ENCODE results near the gene C1QA.

Gene C1QA

DNA sequence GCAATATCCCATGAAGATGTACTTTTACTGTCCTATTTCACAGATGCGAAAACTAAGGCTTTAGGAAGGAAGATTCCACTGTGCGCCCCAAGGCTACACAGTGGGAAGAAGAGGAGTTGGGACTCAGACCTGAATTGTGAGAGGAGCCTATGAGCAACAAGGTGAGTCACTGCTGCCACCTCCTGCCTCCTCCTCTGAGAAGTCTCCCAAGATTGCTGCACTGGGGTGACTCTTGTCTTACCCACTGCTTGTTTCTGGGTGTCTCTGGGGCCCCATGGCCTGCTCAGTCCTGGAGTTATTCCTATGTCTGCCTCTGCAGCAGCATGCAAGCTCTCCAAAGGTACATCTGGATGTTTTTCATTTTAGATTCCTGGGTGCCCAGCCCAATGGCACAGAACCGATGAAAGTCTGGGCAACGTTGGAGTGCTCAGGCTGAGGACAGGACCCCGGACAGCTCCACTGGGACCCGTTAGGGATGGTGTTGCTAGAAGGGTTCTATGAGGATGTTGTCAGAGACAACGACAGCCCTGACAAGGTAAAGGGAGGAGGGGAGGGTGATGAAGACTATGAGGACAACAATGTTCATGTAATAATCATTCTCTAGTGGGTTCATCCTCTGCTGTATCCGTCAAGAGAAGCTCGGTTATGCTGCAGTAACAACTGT lies 11.0 kb upstream of the C1QA start:
- H3K4me1 ChIP-seq: peaks cover under 1% of the 10 kb centered on the region
- H3K27me3 ChIP-seq: no peaks in the 10 kb centered on the region
- TF ChIP-seq Cebpa-rat (IDR thresholded peaks at IDR 0.05): no peak
- no peaks in the 10 kb centered on the region for H4K20me1 ChIP-seq
- no peak overlapping the region for H3K9ac ChIP-seq
- no peaks in the 10 kb centered on the region for H3K9me3 ChIP-seq
- no peak overlapping the region for H3K4me2 ChIP-seq
- no peaks in the 10 kb centered on the region for H3K36me3 ChIP-seq
- no peak overlapping the region for H3K27ac ChIP-seq
- H3K4me3 ChIP-seq: no peak overlapping the region

DNA sequence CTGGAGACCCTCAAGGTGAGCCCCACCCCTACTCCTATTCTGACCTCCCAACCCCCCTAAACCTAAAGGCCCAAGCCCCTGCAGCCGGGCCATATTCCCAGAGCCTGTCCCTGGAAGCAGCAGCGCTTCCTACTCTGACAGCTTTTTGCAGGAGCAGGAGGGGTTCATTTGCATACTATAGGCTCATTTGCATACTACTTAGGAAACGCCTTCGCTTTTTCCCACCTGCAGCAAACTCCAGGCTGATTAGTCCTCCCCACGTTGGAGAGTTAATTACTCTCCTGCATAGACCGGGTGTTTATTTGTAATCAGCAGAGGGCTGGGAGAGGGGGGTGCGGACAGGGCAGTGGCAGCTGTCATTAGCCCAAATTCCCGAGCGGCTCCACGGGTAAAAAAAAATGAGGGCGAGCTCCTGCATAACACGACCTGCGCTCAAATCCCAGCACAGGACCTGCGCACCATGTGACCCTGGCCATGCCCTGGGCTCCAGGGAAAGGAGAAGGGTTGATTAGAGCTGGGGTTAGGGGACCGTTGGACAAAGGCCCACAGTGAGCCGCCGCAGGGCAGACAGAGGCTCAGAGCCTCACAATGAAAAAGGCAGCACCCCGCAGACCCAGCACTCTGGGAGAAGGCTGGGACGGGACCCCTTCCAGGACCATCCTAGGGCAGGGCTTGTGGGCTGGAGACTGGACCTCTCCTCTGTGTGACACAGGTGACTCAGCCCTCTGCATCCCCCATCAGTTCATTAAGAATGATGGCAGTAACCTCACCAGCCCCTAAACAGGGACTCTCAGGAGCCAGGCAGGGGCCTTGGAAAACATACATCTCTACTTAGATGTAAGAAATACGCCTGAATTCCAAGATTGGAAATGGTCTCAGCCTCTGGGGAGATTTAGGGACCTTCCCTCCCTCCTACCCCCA lies 9.9 kb upstream of the C1QA start:
- Histone ChIP-seq H3K4me3 (no peak overlapping the region), H3K9ac (no peak overlapping the region), H4K20me1 (no peaks in the 10 kb centered on the region), H3K4me1 (no peaks in the 10 kb centered on the region), H3K27me3 (no peaks in the 10 kb centered on the region), H3K9me3 (no peaks in the 10 kb centered on the region), H3K4me2 (no peak overlapping the region), H3K27ac (no peak overlapping the region), H3K36me3 (no peaks in the 10 kb centered on the region)
- TF ChIP-seq Cebpa-rat (IDR thresholded peaks at IDR 0.05): no peak

- H3K27ac ChIP-seq: no peak overlapping the region
- no peak overlapping the region for H3K9ac ChIP-seq
- no peak overlapping the region for H3K4me3 ChIP-seq
- H3K36me3 ChIP-seq: no peaks in the 10 kb centered on the region
- H3K9me3 ChIP-seq: no peaks in the 10 kb centered on the region
- no peaks in the 10 kb centered on the region for H3K27me3 ChIP-seq
- no peak overlapping the region for H3K4me2 ChIP-seq
- no peaks in the 10 kb centered on the region for H4K20me1 ChIP-seq
- TF ChIP-seq Cebpa-rat (IDR thresholded peaks at IDR 0.05): no peak
- H3K4me1 ChIP-seq: no peaks in the 10 kb centered on the region
Observed at GRCh38 chr1:22627331-22627730, 9.1 kb upstream of the C1QA start.

GRCh38 chr1:22628698-22629444 lies 7.6 kb upstream of the C1QA start:
- Histone ChIP-seq H3K27me3 (no peaks in the 10 kb centered on the region), H3K4me1 (peaks cover 7% of the 10 kb centered on the region), H3K4me3 (no peak overlapping the region), H3K4me2 (no peak overlapping the region), H3K36me3 (no peaks in the 10 kb centered on the region), H3K9me3 (no peaks in the 10 kb centered on the region), H3K9ac (no peak overlapping the region), H3K27ac (no peak overlapping the region), H4K20me1 (no peaks in the 10 kb centered on the region)
- no peak for TF ChIP-seq Cebpa-rat (IDR thresholded peaks at IDR 0.05)

- no peaks in the 10 kb centered on the region for H3K27me3 ChIP-seq
Observed at GRCh38 chr1:22629886-22630285, 6.5 kb upstream of the C1QA start.

DNA sequence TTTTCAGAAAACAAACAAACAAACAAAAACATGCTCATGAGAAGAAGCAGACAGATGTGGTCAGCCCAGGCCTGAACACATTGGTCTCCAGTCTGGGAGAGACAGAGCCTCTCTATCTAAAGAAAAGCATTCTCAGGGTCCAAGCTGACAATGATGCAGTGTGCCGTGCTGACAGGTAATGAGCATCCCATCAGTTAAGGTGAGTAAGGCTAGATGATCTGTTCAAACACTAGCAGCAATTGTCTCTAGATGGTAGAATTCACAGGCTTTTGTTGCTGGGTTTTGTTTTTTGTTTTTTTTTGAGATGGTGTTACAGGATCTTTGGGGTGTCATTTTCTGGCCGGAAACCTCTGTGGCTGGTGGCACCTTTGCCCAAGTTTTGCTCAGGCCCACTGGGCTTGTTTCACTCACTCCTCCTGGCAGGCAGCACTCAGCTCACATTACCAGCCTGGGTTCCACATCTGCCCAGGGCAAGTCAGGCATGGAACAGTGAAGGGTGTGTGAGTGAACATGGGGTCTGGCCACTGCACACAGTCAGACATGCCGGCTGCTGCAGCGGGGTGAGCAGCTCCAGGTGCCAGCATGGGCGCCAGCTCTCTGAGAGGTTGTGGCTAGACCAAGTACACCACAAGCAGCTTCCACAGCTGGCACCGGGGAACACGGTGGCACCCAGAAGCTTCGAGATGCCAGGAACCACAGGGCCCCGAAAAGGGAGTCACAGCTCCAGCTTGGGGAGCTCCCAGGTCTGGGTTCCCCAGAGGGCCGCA lies 2.5 kb upstream of the C1QA start:
- H3K36me3 ChIP-seq: no peaks in the 10 kb centered on the region
- H3K4me1 ChIP-seq: peaks cover 49% of the 10 kb centered on the region
- no peaks in the 10 kb centered on the region for H4K20me1 ChIP-seq
- no peaks in the 10 kb centered on the region for H3K27me3 ChIP-seq
- no peak for TF ChIP-seq Cebpa-rat (IDR thresholded peaks at IDR 0.05)
- H3K9me3 ChIP-seq: peaks cover 12% of the 10 kb centered on the region
- H3K27ac ChIP-seq: no peak overlapping the region
- no peak overlapping the region for H3K4me3 ChIP-seq
- H3K4me2 ChIP-seq: peak overlapping the region; percentile 78
- no peak overlapping the region for H3K9ac ChIP-seq

More at GRCh38 chr1:22629886-22630285, 6.5 kb upstream of the C1QA start:
- no peak for TF ChIP-seq Cebpa-rat (IDR thresholded peaks at IDR 0.05)
- Histone ChIP-seq H3K36me3 (no peaks in the 10 kb centered on the region), H3K9ac (no peak overlapping the region), H3K9me3 (peaks cover 7% of the 10 kb centered on the region), H3K4me2 (no peak overlapping the region), H4K20me1 (no peaks in the 10 kb centered on the region), H3K4me1 (peaks cover 17% of the 10 kb centered on the region), H3K27ac (no peak overlapping the region), H3K4me3 (no peak overlapping the region)

DNA sequence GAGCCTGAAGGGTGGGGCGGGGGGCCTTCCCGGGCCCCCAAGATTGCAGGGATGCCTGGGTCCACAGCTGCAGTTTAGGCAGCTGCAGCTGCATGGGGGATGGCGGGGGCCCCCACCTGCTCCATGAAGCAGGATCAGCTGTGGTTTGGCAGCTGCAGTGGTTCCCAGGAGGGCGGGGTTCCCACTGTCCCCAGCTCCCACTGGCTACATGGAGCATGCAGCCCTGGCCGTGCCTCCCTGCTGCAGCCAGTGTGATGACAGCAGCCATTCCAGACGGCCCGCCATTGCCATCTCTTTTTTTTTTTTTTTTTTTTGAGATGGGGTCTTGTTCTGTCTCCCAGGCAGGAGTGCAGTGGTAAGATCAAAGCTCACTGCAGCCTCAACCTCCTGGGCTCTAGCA lies 992 bp upstream of the C1QA start:
- TF ChIP-seq Cebpa-rat (IDR thresholded peaks at IDR 0.05): no peak
- H3K4me3 ChIP-seq: no peak overlapping the region

GRCh38 chr1:22636927-22637326 lies 499 bp downstream of the C1QA start:
- Histone ChIP-seq H3K4me2 (peak overlapping the region; percentile 78), H3K27ac (peak overlapping the region; percentile 57), H3K9ac (no peak overlapping the region), H3K36me3 (no peaks in the 10 kb centered on the region), H3K4me1 (peaks cover 59% of the 10 kb centered on the region), H4K20me1 (no peaks in the 10 kb centered on the region), H3K27me3 (no peaks in the 10 kb centered on the region), H3K4me3 (no peak overlapping the region), H3K9me3 (peaks cover 12% of the 10 kb centered on the region)
- no peak for TF ChIP-seq Cebpa-rat (IDR thresholded peaks at IDR 0.05)

More for the DNA sequence above, 992 bp upstream of the C1QA start:
- Histone ChIP-seq H3K9me3 (peaks cover 12% of the 10 kb centered on the region), H3K36me3 (no peaks in the 10 kb centered on the region), H4K20me1 (no peaks in the 10 kb centered on the region), H3K27ac (0 out of 2 replicates have a peak overlapping the region, but pooled peaks have one; percentile 9), H3K27me3 (no peaks in the 10 kb centered on the region), H3K4me1 (peaks cover 59% of the 10 kb centered on the region), H3K4me2 (peak overlapping the region; percentile 78), H3K9ac (no peak overlapping the region)

- Histone ChIP-seq H3K27ac (peak overlapping the region; percentile 41; the same call in 1 of the 2 replicates), H3K36me3 (no peaks in the 10 kb centered on the region), H3K4me2 (peak overlapping the region; percentile 78; the same call in 1 of the 2 replicates), H3K9me3 (peaks cover 12% of the 10 kb centered on the region), H3K4me3 (no peak overlapping the region), H3K9ac (no peak overlapping the region), H3K4me1 (peaks cover 63% of the 10 kb centered on the region), H3K27me3 (no peaks in the 10 kb centered on the region), H4K20me1 (no peaks in the 10 kb centered on the region)
- TF ChIP-seq Cebpa-rat (IDR thresholded peaks at IDR 0.05): no peak
Observed at GRCh38 chr1:22637907-22638445, 1.5 kb downstream of the C1QA start.
